Measurements from ENCODE around the gene RGS10.
A peak's percentile ranks its signal among the peaks of the same experiment; 100 is the strongest.
"Not testable (repeated sequence)": the region's sequence is repeated elsewhere in the genome, so short reads cannot be mapped to it uniquely, and the experiment has no call there.

Gene RGS10

GRCh38 chr10:119468542-119469324 lies 73.8 kb downstream of the RGS10 start:
- DNase-seq (ENCODE audit: low spot score): no peak

- peak; percentile 17 for DNase-seq (ENCODE audit: low spot score)
These were observed 75.9 kb downstream of the RGS10 start for GRCh38 chr10:119466655-119467054.

- no peak for DNase-seq (ENCODE audit: low spot score)
These were observed 76.4 kb downstream of the RGS10 start for GRCh38 chr10:119466076-119466475.

GRCh38 chr10:119465085-119465484 lies 77.4 kb downstream of the RGS10 start:
- no peak for DNase-seq (ENCODE audit: low spot score)

- not testable (repeated sequence) for DNase-seq (ENCODE audit: low spot score)
These were observed 79.3 kb downstream of the RGS10 start for GRCh38 chr10:119463195-119463594.

GRCh38 chr10:119462773-119463172 lies 79.7 kb downstream of the RGS10 start:
- DNase-seq (ENCODE audit: low spot score): no peak

GRCh38 chr10:119461923-119462322 lies 80.6 kb downstream of the RGS10 start:
- DNase-seq (ENCODE audit: low spot score): no peak

- DNase-seq (ENCODE audit: low spot score): peak; percentile 32
These were observed 81.1 kb downstream of the RGS10 start for GRCh38 chr10:119461380-119461779.

- DNase-seq (ENCODE audit: low spot score): no peak
These were observed 81.9 kb downstream of the RGS10 start for GRCh38 chr10:119460369-119461195.

GRCh38 chr10:119459681-119460340 lies 82.7 kb downstream of the RGS10 start:
- DNase-seq (ENCODE audit: low spot score): no peak

GRCh38 chr10:119457966-119458766 lies 84.4 kb downstream of the RGS10 start:
- no peak for DNase-seq (ENCODE audit: low spot score)

GRCh38 chr10:119456435-119456810 lies 86.1 kb downstream of the RGS10 start:
- no peak for DNase-seq (ENCODE audit: low spot score)

GRCh38 chr10:119455609-119456434 lies 86.7 kb downstream of the RGS10 start:
- no peak for DNase-seq (ENCODE audit: low spot score)

GRCh38 chr10:119454990-119455389 lies 87.5 kb downstream of the RGS10 start:
- no peak for DNase-seq (ENCODE audit: low spot score)

GRCh38 chr10:119454316-119454715 lies 88.2 kb downstream of the RGS10 start:
- no peak for DNase-seq (ENCODE audit: low spot score)

- DNase-seq (ENCODE audit: low spot score): no peak
These were observed 89.2 kb downstream of the RGS10 start for GRCh38 chr10:119453313-119453712.

GRCh38 chr10:119452396-119452795 lies 90.1 kb downstream of the RGS10 start:
- DNase-seq (ENCODE audit: low spot score): no peak

GRCh38 chr10:119451300-119451896 lies 91.1 kb downstream of the RGS10 start:
- no peak for DNase-seq (ENCODE audit: low spot score)

- no peak for DNase-seq (ENCODE audit: low spot score)
These were observed 91.8 kb downstream of the RGS10 start for GRCh38 chr10:119450606-119451299.

All from activated CD4-positive, alpha-beta T cell treated with anti-CD3 and anti-CD28 coated beads, Interleukin-2, Interleukin-4, amounts not matched to agents 100 ng/mL and 50 ng/mL, durations not matched to agents 16 hours and 8 hours (primary cell).